Stimulated activated CD8-positive, alpha-beta memory T cell treated with anti-CD3 and anti-CD28 coated beads, Interleukin-7, amount 100 ng/mL, for 1 hour (primary cell): ENCODE results near the gene ARHGEF12.
A peak's percentile ranks its signal among the peaks of the same experiment; 100 is the strongest.
"Not testable (repeated sequence)": the region's sequence is repeated elsewhere in the genome, so short reads cannot be mapped to it uniquely, and the experiment has no call there.

ENCODE experiments used
- DNase-seq, 2 donors: peaks; one replicate each; pipeline ENCODE4 v3.0.0-alpha.2; 2020; ENCODE audit warnings: low read depth in 2 of 2

The ARHGEF12 gene

GRCh38 chr11:120494595-120494994 is 158.4 kb downstream of the ARHGEF12 start:
- DNase-seq, result no peak

GRCh38 chr11:120499088-120499487 is 162.9 kb downstream of the ARHGEF12 start:
- DNase-seq, result no peak

GRCh38 chr11:120499859-120500258 is 163.6 kb downstream of the ARHGEF12 start:
- no peak for DNase-seq

GRCh38 chr11:120500414-120501071 is 164.3 kb downstream of the ARHGEF12 start:
- no peak for DNase-seq

GRCh38 chr11:120501440-120501839 is 165.2 kb downstream of the ARHGEF12 start:
- no peak for DNase-seq

GRCh38 chr11:120501976-120502755 is 166.0 kb downstream of the ARHGEF12 start:
- DNase-seq, result no peak

- DNase-seq, result not testable (repeated sequence)
Observed at GRCh38 chr11:120503529-120503928, 167.3 kb downstream of the ARHGEF12 start.

GRCh38 chr11:120505801-120506425 is 169.7 kb downstream of the ARHGEF12 start:
- DNase-seq, result no peak

GRCh38 chr11:120509346-120510053 is 173.3 kb downstream of the ARHGEF12 start:
- DNase-seq, result no peak

- DNase-seq, result no peak
Observed at GRCh38 chr11:120510406-120511115, 174.3 kb downstream of the ARHGEF12 start.

- DNase-seq, result peak; percentile 45 to 56
Observed at GRCh38 chr11:120511116-120511819, 175.1 kb downstream of the ARHGEF12 start, which contains the start of gene GRIK4. Gene GRIK4 (plus strand): TSS chr11:120511748. CDS start chr11:120660319, 148,571 bp downstream.

GRCh38 chr11:120511820-120512738 is 175.9 kb downstream of the ARHGEF12 start:
- DNase-seq, result no peak

GRCh38 chr11:120512739-120513435 is 176.7 kb downstream of the ARHGEF12 start:
- no peak for DNase-seq

GRCh38 chr11:120513436-120514315 is 177.5 kb downstream of the ARHGEF12 start:
- no peak for DNase-seq

- no peak for DNase-seq
Observed at GRCh38 chr11:120514541-120515121, 178.4 kb downstream of the ARHGEF12 start.

GRCh38 chr11:120515186-120515723 is 179.0 kb downstream of the ARHGEF12 start:
- DNase-seq, result no peak
